SJCRH30 (cell line): ENCODE results near the gene ATG10. TPM values are rescaled to one million over a fixed set of nuclear protein-coding genes. Genes with fewer than 3 reads are reported as not detected.
"Not testable (repeated sequence)": the region's sequence is repeated elsewhere in the genome, so short reads cannot be mapped to it uniquely, and the experiment has no call there.

Experiments
- DNase-seq, 2 experiments: peaks; one replicate each; pipeline ENCODE4 v3.0.0-alpha.2; 2015 to 2020
- H3K27ac ChIP-seq: fragments of 250-450 bp; sonication (Bioruptor Pico); 2 replicates; pipeline ENCODE4 v1.5.1; 2020; ENCODE audit warnings: mild to moderate bottlenecking, moderate library complexity
- H3K27me3 ChIP-seq: fragments of 250-450 bp; sonication (Bioruptor Pico); 2 replicates; pipeline ENCODE4 v1.5.1; 2020; ENCODE audit warnings: mild to moderate bottlenecking, moderate library complexity
- H3K36me3 ChIP-seq: fragments of 250-450 bp; sonication (Bioruptor Pico); 2 replicates; pipeline ENCODE4 v1.5.1; 2020; ENCODE audit warnings: mild to moderate bottlenecking, moderate library complexity
- H3K4me1 ChIP-seq: fragments of 250-450 bp; sonication (Bioruptor Pico); 2 replicates; pipeline ENCODE4 v1.5.1; 2020; ENCODE audit warnings: mild to moderate bottlenecking, moderate library complexity
- H3K4me3 ChIP-seq: fragments of 250-450 bp; sonication (Bioruptor Pico); 2 replicates; pipeline ENCODE4 v1.5.1; 2020; ENCODE audit warnings: mild to moderate bottlenecking, moderate library complexity
- H3K9me3 ChIP-seq: fragments of 250-450 bp; sonication (Bioruptor Pico); replicated peaks from 2 replicates; pipeline ENCODE4 v1.5.1; 2020; ENCODE audit warnings: mild to moderate bottlenecking, moderate library complexity
- total RNA-seq: library from RNA; depleted of rRNA; stranded (reverse); fragments of >200 nt; shearing (Covaris generic); gene quantifications from 2 replicates; pipeline ENCODE4 v1.2.3, GENCODE V29; 2014

ATG10 gene
- total RNA-seq, 1 experiment from 2014 or later, result 12.1 TPM

DNA sequence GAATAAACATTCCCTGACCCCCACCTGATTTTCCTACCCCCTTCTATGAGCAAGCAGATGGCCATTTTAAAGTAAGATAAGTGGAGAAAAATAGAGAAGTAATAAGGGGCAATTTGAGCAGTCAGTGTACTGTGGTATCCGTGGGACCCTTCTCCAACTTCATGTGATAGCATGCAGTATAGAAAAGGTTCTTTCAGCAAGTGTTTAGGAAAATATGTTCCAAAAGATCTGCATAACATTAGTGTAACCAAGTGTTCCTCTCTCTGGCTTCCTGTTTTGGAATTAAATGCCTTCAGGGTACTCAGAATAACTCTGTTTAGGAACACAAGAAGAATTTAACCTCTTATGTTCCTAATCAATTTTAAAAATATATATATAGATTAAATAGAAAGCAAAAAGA, 134.9 kb downstream of the ATG10 start:
- DNase-seq, result no peak

DNA sequence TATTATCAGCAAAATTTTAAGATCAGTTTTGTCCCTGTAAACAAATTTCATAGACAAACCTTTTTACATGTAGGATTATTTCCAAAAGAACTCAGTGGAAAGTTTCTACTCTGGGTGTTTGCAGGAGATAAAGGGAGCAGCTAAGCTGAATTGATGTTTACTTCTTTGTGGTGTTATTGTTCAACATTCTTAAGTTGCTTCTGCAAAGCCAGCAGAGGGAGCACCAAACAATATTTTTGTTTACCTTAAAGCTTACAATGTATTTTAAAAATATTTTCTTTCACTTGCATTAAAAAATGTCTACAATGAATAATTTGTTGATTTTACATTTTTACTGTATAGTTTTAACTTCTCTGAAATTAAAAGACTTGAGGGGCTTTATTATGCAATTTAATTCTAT, 135.4 kb downstream of the ATG10 start:
- H3K36me3 ChIP-seq, result no peaks in the 10 kb centered on the region
- H3K4me3 ChIP-seq, result no peak overlapping the region
- DNase-seq, result peak in 1 of 2 experiments; percentile 6
- H3K9me3 ChIP-seq, result no peaks in the 10 kb centered on the region; the same call in 1 of the 2 replicates
- H3K27me3 ChIP-seq, result no peaks in the 10 kb centered on the region
- H3K27ac ChIP-seq, result no peak overlapping the region
- H3K4me1 ChIP-seq, result peaks cover 21% of the 10 kb centered on the region

More for the DNA sequence above, 134.9 kb downstream of the ATG10 start:
- Histone ChIP-seq H3K27me3 (no peaks in the 10 kb centered on the region), H3K9me3 (no peaks in the 10 kb centered on the region; the same call in 1 of the 2 replicates), H3K27ac (no peak overlapping the region), H3K36me3 (no peaks in the 10 kb centered on the region), H3K4me1 (peaks cover 21% of the 10 kb centered on the region), H3K4me3 (no peak overlapping the region)

DNA sequence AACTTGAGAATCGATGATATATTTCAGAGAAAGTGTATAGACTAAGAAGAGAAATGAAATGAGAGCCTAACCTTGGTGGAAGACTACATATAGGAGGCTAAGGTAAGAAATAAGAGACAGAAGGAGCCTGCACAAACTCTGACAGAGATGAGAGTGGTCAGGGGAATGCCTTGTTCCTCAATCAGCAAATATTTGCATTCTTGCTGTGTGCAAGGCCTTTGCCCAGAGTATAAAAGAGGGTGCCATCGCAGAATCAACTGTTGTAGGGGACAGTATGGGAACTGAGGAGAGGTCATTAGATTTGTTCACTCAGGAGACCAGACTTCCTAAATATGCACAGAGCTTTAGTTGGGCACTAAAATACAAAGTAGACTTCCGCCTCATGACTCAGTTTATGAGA, 137.2 kb downstream of the ATG10 start:
- no peaks in the 10 kb centered on the region for H3K27me3 ChIP-seq
- H3K9me3 ChIP-seq, result no peaks in the 10 kb centered on the region; the same call in 1 of the 2 replicates
- H3K36me3 ChIP-seq, result no peaks in the 10 kb centered on the region
- H3K4me3 ChIP-seq, result no peak overlapping the region
- no peak overlapping the region for H3K27ac ChIP-seq
- DNase-seq, result no peak
- peaks cover 21% of the 10 kb centered on the region for H3K4me1 ChIP-seq

DNA sequence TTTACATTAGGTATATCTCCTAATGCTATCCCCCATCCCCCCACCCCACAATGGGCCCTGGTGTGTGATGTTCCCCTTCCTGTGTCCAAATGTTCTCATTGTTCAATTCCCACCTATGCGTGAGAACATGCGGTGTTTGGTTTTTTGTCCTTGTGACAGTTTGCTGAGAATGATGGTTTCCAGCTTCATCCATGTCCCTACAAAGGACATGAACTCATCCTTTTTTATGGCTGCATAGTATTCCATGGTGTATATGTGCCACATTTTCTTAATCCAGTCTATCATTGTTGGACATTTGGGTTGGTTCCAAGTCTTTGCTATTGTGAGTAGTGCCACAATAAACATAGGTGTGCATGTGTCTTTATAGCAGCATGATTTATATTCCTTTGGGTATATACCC, 138.1 kb downstream of the ATG10 start:
- DNase-seq, result not testable (repeated sequence)

DNA sequence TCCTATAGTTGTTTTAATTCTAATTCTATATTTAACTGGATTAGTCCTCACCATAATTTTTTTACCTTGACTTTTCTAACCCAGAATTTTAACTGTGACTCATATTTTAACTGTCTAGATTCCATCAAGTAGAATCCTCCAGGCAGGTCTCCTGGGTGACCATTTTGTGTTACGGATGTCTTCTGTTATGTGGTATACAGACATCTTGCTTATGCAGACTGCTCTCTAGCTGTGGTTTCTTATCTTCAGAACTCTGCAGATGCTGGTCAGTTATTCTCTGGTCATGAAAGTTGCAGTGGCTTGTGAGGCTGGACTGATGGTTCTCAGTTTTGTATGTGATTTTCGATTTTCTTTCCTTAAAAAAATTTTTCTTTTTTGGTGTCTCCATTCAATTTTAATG, 139.4 kb downstream of the ATG10 start:
- peak; percentile 33 to 58 for DNase-seq
- Histone ChIP-seq H3K9me3 (no peaks in the 10 kb centered on the region; the same call in 1 of the 2 replicates), H3K27me3 (no peaks in the 10 kb centered on the region), H3K4me1 (peaks cover 21% of the 10 kb centered on the region), H3K27ac (peak overlapping the region; percentile 54), H3K36me3 (no peaks in the 10 kb centered on the region), H3K4me3 (no peak overlapping the region)

More for the DNA sequence above, 138.1 kb downstream of the ATG10 start:
- not testable (repeated sequence) for H3K4me3 ChIP-seq, H3K27ac ChIP-seq, H3K27me3 ChIP-seq, H3K36me3 ChIP-seq, H3K9me3 ChIP-seq
- H3K4me1 ChIP-seq, result peaks cover 21% of the 10 kb centered on the region

DNA sequence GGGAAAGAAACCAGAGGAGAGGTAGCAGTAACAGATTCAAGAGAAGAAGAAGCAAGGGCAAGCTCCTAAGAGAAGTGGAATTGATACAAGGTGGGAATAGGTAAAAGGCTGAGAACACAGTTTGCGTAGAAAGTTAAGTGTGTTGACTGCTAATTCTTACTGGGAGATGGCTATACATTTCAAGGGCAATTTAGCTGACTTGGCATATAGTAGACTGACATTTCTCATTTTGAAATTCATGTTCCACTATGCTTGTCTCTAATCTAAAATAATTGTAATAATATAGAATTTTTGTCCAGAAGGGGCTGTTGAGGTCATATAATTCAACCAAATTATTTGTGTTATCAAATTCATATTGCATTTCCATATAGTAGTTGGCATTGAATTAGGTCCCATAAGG, 144.0 kb downstream of the ATG10 start:
- Histone ChIP-seq H3K36me3 (no peaks in the 10 kb centered on the region), H3K4me1 (peaks cover 9% of the 10 kb centered on the region), H3K27me3 (no peaks in the 10 kb centered on the region), H3K27ac (no peak overlapping the region), H3K9me3 (no peaks in the 10 kb centered on the region), H3K4me3 (no peak overlapping the region)
- no peak for DNase-seq

DNA sequence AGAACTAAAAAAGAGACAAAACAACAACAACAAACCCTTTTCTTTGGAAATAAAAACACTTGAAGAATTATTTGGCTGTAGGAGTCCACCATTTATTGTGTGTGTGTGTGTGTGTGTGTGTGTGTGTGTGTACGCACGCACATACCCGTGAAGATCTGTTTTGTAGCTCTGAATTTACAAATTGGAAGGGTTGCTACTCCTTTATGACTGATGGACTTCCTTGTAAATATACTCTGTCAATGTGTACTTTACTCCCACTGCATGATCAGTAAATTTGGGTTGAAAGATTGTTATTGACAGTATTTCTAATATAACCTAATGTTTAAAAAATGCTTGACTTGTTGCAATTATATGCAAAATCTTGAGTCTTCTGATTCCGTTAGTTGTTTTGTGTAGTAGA, 148.1 kb downstream of the ATG10 start:
- DNase-seq, result no peak
- Histone ChIP-seq H3K27ac (no peak overlapping the region), H3K27me3 (no peaks in the 10 kb centered on the region)

DNA sequence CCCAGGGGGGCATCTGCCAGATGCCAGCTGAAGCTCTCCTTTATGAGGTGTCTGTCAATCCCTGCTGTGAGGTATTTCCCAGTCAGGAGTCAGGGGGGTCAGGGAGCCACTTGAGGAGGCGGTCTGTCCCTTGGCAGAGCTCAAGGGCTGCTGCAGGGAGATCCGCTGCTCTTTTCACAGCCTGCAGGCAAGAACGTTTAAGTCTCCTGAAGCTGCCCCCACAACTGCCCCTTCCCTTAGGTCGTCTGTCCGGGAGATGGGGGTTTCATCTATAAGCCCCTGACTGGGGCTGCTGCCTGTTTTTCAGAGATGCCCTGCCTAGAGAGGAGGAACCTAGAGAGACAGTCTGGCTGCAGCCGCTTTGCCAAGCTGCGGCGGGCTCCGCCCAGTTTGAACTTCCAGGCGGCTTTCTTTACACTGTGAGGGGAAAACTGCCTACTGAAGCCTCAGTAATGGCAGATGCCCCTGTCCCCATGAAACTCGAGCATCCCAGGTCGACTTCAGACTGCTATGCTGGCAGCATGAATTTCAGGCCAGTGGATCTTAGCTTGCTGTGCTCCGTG, 158.0 kb downstream of the ATG10 start:
- Histone ChIP-seq H3K36me3 (no peaks in the 10 kb centered on the region), H3K4me1 (no peaks in the 10 kb centered on the region), H3K27me3 (no peaks in the 10 kb centered on the region), H3K9me3 (no peaks in the 10 kb centered on the region), H3K4me3 (no peak overlapping the region), H3K27ac (no peak overlapping the region)
- no peak for DNase-seq

More for the DNA sequence above, 148.1 kb downstream of the ATG10 start:
- Histone ChIP-seq H3K9me3 (peaks cover 6% of the 10 kb centered on the region; the same call in 1 of the 2 replicates), H3K4me3 (no peak overlapping the region), H3K36me3 (no peaks in the 10 kb centered on the region), H3K4me1 (no peaks in the 10 kb centered on the region)

DNA sequence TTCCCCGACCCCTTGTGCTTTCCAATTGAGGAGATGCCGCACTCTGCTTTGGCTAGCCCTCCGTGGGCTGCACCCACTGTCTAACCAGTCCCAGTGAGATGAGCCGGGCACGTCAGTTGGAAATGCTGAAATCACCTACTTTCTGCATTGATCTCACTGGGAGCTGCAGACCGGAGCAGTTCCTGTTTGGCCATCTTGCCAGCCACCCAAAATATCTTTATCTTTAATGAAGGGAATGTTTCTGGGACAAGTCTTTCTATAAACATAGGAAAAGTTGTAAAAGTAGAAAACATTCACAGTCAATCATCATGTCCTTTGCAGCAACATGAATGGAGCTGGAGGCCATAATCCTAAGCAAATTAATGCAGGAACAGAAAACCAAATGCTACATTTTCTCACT, 158.8 kb downstream of the ATG10 start:
- Histone ChIP-seq H3K27me3 (no peaks in the 10 kb centered on the region), H3K4me3 (no peak overlapping the region), H3K4me1 (no peaks in the 10 kb centered on the region), H3K36me3 (no peaks in the 10 kb centered on the region), H3K27ac (no peak overlapping the region), H3K9me3 (no peaks in the 10 kb centered on the region)
- no peak for DNase-seq

DNA sequence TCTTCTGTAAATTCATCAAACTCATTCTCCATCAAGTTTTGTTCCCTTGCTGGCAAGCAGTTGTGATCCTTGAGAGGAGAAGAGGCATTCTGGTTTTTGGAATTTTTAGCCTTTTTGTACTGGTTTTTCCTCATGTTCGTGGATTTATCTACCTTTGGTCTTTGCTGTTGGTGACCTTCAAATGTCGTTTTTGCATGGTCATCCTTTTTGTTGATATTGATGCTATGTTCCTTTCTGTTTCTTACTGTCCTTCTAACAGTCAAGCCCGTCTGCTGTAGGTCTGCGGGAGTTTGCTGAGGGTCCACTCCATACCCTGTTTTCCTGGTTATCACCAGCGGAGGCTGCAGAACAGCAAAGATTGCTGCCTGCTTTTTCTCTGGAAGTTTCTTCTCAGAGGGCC, 165.4 kb downstream of the ATG10 start:
- H3K4me3 ChIP-seq, result no peak overlapping the region
- no peak overlapping the region for H3K27ac ChIP-seq
- no peaks in the 10 kb centered on the region for H3K27me3 ChIP-seq
- 0 out of 2 replicates have a peak, but pooled peaks cover 8% of the 10 kb centered on the region for H3K9me3 ChIP-seq
- no peaks in the 10 kb centered on the region; the same call in 1 of the 2 replicates for H3K36me3 ChIP-seq
- no peaks in the 10 kb centered on the region for H3K4me1 ChIP-seq
- no peak for DNase-seq

DNA sequence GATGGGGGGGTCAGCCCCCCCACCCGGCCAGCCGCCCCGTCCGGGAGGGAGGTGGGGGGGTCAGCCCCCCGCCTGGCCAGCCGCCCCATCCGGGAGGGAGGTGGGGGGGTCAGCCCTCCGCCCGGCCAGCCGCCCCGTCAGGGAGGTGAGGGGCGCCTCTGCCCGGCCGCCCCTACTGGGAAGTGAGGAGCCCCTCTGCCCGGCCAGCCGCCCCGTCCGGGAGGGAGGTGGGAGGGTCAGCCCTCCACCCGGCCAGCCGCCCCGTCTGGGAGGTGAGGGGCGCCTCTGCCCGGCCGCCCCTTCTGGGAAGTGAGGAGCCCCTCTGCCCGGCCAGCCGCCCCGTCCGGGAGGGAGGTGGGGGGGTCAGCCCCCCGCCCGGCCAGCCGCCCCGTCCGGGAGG, 168.0 kb downstream of the ATG10 start:
- H3K36me3 ChIP-seq, H3K27me3 ChIP-seq, DNase-seq, H3K27ac ChIP-seq, H3K4me3 ChIP-seq, H3K9me3 ChIP-seq, H3K4me1 ChIP-seq: not testable (repeated sequence)

DNA sequence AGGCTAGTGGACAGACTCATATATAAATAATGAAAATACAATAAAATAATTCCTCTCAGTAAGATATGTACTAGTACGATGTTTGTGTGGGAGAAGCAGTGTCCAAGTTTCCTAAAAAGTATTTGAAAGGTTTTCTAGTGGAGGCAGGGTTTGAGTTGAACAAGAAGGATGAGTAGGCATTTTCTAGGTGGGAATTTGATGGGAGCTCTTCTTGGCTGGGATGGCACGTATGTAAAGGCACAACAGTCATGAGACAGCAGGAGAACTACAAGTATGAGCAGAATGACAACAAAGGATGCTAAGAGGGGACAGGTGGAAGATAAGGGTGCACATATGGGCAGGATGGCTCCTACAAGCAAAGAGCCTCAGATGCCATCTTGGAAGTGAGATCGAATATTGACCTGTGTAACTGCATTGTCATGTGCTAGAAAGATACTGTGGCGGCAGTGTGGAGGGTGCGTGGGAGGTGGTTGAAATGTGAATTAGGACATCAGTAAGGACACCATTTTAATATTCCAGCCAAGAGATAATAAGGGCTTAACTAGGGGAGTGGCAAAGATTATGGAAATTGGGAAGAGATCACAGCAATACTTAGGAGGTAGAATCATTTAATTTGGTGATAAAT, 170.5 kb downstream of the ATG10 start:
- DNase-seq, result no peak
- Histone ChIP-seq H3K27me3 (no peaks in the 10 kb centered on the region), H3K9me3 (0 out of 2 replicates have a peak, but pooled peaks cover 3% of the 10 kb centered on the region), H3K36me3 (no peaks in the 10 kb centered on the region; the same call in 1 of the 2 replicates), H3K4me3 (no peak overlapping the region), H3K4me1 (no peaks in the 10 kb centered on the region), H3K27ac (no peak overlapping the region)

DNA sequence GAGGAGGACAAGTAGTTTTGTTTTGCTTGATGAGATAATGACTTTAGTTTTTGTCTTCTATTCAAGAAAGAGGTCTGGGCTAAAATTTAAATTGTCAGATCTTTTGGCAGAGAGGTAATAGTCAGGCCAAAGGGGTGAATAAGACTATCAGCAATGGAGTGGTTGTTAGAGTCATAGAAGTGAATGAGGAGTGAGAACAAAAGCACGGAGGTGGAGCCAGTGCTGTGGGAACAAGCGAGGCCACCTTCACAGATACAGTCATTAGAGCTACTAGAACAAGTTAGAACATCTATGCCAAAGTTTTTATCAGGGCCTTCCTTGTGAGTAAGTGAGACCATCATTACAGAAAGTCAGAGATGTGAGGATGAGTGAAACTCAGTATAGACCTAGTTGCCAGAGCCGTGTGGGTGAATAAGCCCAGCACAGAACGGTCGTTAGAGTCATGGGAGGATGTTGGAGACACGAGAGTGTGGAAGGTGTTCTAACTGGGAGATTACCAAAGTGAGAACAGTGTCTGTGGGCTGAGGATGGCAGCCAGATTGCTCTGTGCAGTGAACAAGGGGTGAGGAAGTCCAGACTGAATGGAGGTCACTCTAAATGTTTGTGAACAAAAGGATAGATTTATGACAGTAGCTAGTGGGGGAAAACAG, 171.2 kb downstream of the ATG10 start:
- Histone ChIP-seq H3K4me3 (no peak overlapping the region), H3K9me3 (0 out of 2 replicates have a peak, but pooled peaks cover 3% of the 10 kb centered on the region), H3K4me1 (no peaks in the 10 kb centered on the region), H3K27me3 (no peaks in the 10 kb centered on the region), H3K27ac (no peak overlapping the region), H3K36me3 (no peaks in the 10 kb centered on the region; the same call in 1 of the 2 replicates)
- DNase-seq, result no peak

DNA sequence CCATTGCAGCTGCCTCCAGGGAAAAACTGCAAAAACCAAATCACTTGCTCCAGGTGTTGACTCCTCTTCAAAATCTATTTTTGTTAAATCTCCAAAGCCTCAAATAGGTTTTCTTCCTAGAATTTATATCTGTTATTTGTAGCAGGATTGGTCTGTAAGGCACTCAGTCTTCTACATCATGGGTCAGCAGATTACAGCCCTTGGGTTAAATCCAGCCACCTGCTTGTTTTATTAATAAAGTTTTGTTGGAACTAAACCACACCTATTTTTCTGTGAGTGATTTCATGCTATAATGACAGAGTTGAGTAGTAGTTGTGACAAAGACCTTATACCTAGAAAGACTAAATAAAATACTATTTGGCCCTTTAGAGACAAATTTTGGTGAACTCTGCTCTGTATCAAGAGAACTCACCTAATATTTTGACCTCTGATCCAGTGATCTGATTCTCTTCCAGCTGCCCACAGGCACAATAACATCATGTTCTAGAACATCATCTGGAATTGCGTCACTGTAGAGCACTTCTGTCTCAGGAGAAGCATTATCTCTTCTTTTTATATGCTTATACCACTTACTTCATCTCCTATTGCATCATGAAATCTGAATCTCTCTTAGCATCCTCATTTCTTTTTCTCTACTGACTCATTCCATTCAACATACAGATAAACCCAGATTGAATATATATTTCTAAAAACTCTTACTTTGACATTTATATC, 176.2 kb downstream of the ATG10 start:
- no peak for DNase-seq
- H3K36me3 ChIP-seq, result no peaks in the 10 kb centered on the region
- H3K27me3 ChIP-seq, result no peaks in the 10 kb centered on the region
- H3K4me3 ChIP-seq, result no peak overlapping the region
- no peak overlapping the region for H3K27ac ChIP-seq
- no peaks in the 10 kb centered on the region for H3K4me1 ChIP-seq
- H3K9me3 ChIP-seq, result no peaks in the 10 kb centered on the region

DNA sequence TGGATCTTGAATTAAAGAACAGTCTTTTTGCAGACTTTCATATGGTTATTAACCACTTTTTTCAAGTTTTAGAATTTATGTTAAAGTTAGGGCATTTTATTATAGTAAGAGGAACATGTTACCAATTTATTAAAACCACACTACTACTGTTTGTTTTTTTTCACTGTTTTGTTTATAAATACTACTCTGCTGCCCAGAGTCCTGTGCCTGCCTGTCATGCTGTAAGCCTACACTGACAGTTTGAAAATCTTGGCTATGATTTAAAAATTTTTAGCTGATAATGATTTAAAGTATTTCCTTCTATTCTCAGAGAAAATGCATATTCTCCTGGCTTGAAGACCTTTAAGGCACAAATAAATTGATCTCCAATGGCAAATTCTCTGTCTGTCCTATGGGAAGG, 177.6 kb downstream of the ATG10 start:
- Histone ChIP-seq H3K9me3 (no peaks in the 10 kb centered on the region), H3K4me3 (no peak overlapping the region), H3K36me3 (no peaks in the 10 kb centered on the region), H3K27me3 (no peaks in the 10 kb centered on the region), H3K27ac (no peak overlapping the region), H3K4me1 (no peaks in the 10 kb centered on the region)
- no peak for DNase-seq
